Activated CD4-positive, alpha-beta T cell treated with anti-CD3 and anti-CD28 coated beads, Interleukin-2, amount 50 U/mL, for 1 hour (primary cell): ENCODE data around the gene NPY1R.

ENCODE experiments used
- DNase-seq: peaks from one replicate; pipeline ENCODE4 v3.0.0-alpha.2; 2020

Gene NPY1R

DNA sequence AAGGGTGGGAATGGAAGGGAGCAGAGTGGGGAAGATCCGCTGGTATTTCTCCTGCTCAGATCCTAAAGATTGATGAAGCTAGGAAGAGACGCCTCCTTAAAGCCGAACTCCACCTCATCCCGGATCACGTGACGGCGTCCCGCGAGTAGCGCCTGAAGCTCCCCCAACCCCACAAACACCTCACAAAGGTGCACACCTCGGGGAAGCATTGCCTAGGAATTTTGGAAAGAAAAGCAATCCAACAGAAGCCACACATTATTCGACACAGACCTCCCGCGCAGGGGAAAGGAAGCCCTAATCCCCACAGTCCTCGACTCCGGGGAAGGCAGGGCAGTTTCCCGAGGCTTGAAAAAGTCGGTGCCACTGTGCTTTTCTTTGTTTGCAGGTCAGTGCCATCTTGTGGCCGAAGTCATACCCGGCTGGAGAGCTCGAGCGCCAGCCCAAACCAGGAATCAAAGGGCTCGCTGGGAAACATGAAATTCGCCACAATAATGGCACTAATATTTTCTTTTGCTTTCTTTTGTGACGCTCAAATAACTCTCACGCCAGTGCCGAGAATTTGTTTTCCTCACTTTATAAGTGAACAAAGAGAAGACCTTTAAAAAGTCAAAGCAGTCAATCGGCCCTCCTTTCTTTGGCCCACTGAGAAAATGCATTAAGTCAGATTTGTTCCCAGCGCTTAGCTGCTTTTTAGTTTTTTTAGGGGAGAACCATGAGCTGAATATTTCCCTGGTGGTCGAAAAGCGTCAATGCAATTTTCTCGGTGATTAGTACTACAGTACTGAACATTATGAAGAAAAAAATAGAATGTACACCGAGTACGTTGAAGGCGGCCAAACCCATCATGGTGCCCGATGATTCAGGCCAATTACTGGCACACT, at the start of gene NPY1R:
Gene NPY1R, minus strand, starts transcription at position 71 of the 881 bp plus-strand sequence. CDS start 6,042 bp downstream, outside the sequence.
- peak; percentile 3 for DNase-seq

DNA sequence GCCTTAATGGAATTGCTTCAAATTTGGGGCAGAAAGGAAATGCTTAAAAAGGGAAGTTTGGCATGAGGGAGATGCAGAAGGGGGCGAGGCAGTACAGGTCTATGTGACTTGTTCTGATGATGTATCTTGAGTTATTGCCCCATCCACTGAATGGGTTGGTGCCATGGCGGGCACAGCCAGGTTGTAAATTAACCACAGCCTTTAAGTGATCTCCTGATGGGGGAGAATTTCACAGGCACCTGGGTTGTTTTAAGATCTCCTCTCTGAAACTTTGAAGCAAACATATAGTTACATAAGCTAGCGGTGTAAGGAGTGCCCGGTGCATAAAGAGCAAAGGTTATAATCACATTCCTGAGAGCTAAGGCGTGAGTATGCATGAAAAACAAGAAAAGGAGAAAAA, 48.3 kb upstream of the NPY1R start:
- DNase-seq: no peak

DNA sequence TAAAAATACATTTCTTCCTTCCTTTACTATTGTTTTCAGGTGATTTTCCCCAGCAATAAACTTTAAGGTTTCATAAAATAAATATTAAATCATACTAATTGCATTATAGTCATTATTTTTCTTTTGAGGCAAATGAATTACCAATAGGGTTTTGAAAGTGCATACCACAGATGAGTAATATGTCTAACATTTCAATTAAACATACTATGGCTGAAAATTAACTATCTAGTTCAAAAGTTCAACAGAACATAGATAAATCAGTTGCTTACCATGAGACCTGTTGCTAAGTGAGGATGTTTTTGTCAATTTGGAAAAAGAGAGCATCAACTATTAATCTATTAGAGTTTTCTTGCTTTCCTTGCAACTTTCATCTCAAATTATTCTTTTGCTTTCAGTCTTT, 46.3 kb upstream of the NPY1R start:
- no peak for DNase-seq

DNA sequence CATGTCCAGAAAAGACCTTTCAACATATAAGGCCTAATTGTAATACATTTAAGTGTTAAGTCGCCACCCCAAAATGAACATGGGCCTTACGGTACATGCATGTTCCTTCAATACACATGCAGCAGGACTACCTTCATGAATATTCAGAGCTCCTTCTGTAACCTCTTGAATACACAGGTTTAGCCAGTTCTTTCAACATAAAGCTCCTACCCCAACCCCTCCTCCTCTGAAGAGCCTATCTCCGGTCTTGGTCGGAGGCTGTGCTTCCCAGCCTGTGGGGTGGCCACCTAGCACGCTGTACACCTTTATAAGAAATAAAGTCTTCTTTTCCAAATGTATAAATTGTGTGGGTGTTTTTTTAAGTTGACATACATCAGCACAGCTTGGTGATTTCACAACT, 39.6 kb upstream of the NPY1R start:
- no peak for DNase-seq

DNA sequence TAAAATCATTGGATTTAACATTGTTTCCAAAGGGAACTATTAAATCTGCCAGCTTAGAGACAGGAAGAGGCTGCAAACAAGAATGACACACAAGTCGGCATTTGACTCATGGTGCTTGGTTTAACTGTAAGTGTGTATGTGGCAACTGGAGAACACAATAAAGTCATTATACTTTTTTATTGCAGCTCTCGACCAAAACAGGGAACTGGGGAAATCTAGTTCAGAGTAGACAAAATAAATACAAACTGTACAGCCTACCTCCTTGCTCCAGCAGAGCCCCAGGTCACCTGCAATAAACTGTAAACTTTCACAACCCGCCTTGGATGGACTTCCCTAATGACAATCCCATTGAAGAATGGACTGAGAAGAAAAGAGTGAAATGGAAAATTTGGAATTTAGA, 35.3 kb upstream of the NPY1R start:
- DNase-seq: no peak

DNA sequence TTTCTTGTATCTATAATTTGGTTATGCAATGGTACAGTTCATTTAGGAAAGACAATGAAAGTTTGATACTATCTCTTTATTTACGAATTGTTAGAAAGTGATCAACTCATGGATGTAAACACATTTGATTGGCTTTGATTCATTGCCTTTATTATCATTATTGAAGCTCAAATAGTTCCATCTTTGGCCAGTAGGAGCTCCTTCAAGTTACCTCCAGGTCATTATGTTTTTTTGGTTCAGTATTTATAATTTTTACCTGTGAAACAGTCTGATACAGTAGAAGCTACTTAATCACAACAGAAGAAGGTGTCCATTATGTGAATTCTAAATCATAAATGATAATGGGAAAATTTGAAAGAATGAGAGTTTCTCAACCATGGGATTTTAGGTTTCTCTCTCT, 23.7 kb upstream of the NPY1R start:
- no peak for DNase-seq

DNA sequence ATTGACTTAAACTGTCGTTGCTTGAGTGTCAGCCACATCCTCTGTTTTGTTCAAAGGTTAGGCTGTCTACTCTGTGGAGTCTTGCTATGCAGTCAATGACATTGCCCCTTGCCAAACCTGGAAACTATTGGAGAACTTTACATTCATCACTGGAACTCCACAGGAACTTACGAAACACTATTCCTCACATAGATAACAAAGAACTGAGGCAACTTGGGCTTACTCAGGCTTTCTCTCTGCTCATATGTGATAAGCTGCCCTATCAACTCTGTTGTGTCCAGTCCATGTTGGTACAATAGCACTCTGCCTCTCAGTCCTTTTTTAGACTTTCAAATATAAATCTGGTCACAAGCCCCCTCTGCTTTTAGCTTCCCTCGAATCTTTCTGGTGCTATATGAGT, 20.7 kb upstream of the NPY1R start:
- no peak for DNase-seq

DNA sequence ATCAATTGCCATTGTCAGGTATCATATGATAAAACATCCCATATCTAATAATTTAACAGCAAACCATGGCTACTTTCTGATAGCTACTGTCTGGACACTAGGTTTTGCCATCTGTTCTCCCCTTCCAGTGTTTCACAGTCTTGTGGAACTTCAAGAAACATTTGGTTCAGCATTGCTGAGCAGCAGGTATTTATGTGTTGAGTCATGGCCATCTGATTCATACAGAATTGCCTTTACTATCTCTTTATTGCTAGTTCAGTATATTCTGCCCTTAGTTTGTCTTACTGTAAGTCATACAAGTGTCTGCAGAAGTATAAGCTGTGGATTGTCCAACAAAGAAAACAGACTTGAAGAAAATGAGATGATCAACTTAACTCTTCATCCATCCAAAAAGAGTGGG, 18.3 kb upstream of the NPY1R start:
- DNase-seq: no peak

DNA sequence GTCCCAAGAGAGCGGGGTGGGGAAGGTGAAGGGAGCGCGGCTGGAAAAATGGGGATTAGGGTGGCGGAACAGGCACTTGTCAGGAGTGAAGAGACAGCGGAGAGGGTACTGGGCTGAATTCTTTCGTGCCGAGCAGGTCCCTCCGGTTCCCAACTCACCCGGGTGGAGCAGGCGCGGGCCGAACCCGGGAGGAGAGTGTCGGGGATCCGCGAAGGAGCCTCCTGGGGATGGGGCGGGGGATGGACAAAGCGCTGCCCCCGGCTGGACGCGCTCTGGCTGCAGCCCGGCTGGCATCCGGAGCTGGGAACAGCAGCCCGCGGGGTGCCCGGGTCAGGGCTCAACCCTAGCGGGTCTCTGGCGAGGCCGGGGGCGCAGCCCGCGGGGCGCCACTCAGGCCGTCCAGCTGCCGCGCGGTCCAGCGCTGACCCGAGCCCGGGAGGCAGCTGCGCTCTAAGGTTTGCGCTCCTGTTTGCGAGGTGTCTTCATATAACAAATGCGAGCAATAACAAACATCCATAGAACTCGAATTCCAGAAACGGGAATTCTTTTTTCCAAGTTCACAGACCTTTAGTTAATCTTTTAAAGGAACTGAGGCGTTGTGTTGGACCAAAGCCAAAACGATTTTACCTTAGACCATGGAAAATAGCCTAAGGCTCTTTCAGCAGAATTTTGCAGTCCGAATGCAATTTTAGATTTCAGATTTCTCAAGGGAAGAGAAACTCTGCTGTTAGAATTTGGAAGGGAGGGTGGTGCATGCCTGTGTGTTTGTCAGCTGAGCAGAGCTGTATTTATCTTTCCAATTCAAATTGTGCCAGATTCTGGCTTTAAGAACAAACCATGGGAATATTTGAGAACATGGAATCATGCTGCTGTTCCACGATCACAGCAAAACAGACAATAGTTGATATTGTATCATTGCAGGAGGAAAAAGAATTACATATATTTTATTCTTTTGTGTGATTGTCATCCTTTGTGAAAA, 12.0 kb upstream of the NPY1R start:
- no peak for DNase-seq

DNA sequence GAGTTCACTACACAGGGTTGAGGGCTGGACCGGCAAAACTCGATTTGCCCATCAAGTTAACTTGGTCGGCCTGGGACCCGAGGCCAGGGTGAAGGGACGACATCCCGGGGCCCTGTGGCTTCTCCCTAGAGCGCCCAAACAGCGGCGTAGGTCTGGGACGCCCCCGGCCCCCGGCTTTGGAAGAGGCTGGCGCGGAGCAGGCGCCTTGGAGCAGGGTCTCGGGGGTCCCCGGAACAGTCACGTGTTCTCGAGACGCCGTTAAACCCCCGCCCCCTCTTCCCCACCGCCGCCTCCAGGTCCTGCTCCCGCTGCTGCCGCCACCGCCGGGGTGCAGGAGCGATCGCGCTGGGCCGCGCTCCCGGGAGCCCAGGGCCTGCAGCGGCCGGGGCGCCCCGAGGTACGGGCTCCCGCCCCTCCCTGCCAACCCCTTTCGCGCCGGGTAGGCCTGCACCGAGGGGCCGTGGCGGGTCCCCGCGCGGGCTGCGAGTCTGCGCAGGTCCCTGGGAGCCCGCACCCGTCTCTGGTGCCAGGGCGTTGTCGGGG, 11.3 kb upstream of the NPY1R start, which contains the start of gene NPY5R:
Gene NPY5R, plus strand, starts transcription at position 289 of the 543 bp plus-strand sequence. CDS start 6,382 bp downstream, outside the sequence.
- DNase-seq: no peak

DNA sequence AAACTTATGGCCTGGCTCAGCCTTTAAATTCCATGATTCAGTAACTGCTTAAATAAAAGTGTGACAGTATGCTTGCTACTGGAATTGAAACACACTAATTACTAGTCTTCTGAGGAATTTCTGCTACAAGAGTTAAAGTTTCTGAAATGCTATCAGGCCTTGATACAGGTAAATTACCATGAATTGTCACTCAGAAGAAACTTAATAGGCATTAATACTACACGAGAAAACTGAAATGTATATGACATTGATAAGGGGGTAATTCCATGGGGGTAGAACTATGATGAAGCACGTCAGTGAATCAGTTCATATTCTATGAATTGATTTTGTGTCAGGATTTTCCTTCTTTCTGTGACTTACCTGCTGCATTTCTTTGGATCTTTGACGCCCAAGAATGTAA, 3.0 kb upstream of the NPY1R start:
- no peak for DNase-seq

DNA sequence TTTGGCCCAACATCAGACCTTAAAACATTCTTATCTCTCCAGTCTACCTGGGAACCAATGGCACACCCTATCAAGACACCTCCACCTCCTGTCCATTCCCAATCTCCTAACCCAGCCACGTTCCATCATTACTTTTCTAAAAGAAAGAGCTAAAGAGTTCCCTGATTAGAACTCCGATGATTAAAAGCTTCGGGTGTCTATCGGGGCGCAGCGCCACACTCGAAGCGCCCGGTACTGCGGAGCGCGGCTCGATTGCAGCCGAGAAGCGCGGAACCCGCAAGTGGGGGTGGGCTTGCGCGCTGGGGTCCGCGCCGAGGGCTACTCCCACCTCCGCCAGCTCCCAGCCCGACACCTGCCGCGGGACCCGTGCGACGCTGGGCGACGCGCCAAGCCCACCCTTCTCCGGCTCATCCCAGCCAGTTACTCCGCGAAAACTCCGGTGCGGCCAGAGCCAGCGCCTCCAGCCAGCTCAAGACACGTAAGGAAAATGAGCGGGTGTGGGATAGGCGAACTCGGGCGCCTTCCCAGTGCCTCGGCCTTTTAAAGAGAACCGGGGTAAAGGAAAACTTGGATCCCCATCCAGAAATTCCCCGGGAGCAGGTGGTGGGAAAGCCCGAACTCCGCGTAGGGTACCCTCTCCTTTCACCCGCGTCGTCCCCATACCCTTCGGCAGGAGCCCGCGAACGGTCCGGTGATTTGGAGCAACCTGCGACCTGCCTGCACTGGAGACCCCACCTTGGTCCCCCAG, 593 bp downstream of the NPY1R start:
- no peak for DNase-seq

DNA sequence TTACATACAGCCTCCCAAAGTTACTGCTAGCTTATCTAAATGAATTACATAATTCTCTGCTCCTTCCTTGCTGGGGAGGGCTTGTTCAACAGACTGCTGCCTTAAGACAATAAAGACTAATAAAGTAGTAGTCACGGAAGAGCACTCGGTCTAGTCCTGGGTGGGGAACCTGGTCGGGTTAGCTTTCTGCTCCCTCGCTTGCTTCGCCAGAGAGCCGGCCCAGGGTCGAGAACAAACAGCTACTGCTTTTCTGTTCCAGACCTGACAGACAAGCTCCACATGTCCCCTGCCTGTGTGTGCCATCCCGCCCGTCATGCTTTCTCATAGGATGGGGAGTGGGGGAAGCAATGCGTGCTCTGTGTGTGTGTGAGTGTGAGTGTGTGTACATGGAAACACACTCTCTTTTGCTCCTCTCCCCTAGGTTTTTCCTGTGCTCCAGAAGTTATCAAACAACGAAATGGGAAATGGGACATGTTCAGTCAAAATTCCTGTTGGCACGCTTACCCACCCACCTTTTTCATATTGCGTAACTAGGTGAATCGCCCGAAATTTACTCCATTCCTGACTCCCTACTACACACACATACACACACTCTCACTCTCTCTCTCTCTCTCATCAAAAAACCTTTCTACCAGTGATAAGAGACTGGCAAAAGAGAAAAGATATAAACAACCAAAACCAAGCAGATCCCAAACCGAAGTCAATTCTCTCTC, 1.3 kb downstream of the NPY1R start:
- DNase-seq: no peak

DNA sequence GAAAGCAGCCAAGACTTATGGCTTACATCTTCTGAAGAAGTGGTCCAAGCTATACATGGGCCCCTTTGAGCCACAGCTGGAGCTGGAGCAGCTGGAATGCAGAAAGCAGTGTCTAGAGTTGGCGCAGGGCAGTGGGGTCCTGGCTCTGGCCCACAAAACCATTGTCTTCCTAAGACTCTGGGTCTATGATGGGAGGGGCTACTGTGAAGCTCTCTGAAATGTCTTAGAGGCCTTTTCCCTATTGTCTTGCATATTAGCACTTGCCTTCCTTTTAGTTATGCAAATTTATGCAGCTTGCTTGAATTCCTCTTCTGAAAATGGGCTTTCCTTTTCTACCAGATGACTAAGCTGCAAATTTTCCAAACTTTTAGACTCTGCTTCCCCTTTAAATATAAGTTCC, 15.3 kb downstream of the NPY1R start:
- DNase-seq: no peak

DNA sequence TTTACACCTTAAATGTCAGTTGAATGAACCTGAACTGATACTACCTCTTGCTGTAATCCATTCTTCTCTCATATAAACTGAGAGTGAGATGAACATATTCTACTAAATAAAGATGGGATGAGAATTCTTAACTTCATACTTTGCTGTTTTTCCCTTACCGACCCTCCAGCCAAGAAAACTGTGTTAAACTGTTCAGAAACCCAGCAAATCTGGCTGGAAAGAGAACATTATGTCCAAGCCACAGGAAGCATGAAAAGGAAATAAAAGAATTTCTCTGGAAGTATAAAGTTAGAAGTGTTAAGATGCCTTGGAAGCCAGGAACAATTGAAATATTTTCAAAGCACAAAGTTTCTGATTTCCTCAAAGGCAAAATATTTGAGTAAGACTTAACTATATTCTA, 22.9 kb downstream of the NPY1R start:
- DNase-seq: no peak

DNA sequence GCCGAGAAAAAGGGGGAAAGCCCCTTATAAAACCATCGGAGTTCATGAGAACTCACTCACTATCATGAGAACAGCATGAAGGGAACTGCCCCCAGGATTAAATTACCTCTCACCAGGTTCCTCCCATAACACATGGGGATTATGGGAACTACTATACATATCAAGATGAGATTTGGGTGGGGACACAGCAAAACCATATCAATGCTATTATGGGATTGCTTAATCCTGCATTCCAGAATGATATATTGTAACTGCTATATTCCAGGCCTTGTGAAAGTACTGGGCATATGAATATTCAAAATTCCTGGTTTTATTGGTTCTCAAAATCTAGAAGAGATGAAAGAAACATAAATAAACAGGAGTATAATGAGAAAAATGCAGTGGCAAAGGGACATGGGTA, 29.3 kb downstream of the NPY1R start:
- DNase-seq: no peak

DNA sequence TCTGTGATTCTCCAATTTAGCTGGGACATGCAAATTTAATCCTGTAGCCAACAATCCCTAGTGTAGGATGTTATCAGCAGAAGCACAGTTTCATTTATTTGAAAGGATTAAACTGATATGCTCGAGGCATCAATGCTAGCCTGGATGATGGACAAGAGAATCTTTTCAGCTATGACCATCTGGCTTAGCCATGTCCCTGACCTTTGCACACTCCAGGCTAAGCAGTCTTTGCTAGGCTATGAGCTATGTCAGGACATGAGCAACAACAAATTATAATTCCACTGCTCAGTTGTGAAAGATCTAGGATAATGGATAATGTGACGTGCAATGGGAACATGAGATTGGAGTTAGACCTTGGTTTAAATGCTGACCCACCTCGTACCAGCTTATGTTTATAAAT, 32.0 kb downstream of the NPY1R start:
- DNase-seq: no peak

DNA sequence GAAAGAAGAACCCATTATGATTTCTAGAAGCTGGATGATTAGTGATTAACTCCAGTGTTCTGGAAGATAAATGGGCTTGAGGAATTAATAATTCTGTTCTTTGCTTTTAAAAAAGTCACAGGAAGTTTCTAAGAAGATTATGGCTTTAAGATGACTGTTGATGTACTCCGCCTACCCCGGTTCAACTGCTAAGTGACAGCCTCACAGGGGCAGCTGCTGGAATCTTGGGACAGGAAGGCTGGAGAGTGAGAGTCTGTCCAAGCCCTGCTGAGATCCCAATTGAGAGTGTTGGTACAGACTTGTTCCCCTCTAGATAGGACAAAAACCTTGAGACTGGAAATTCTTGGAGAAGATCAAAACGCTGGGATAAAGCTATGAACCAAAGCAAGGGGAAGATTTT, 37.3 kb downstream of the NPY1R start:
- DNase-seq: no peak

DNA sequence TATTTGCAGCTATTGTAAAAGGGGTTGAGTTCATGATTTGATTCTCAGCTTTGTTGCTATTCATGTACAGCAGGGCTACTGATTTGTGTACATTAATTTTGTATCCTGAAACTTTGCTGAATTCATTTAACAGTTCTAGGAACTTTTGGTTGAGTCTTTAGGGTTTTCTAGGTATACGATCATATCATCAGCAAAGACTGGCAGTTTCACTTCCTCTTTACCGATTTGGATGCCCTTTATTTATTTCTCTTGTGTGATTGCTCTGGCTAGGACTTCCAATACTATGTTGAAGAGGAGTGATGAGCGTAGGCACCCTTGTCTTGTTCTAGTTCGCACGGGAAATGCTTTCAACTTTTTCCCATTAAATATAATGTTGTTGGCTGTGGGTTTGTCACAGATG, 48.1 kb downstream of the NPY1R start:
- DNase-seq: no peak

DNA sequence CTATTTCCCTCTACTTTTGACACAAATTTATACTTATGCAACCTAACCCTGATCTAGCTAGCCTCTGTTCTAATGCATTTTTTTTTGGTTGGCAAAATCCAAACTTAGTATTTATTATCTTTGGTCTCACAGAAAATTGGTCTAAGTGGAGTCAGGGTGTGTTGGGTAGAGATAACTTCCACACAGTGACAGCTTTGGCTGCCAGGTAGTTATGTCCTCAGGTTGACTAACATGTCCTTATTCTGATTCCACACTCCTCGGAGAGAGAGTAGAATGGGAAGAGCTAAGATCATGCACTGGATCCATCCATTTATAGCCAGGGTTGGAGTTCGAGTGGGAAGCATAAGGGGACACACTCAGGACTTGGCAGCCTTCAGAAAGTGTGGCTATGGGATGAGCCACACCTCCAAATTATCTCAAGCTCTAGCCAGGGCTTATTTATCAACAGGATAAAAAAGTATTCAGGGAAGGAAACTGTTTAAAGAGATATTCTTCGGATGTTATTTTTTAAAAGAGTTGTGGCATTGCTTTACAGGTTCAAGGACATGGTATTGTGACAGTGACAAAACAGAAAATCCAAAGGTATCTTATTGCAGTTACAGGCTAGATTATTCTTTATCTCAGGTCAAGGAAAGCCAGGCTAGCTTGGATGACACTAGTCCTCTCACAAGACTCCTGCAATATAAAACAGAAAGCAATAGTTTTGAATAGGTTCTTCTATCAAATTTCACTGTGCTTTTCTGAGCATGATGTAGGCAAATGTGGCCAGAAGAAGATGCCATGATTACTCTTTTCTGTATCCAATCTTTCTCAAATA, 51.5 kb downstream of the NPY1R start:
- no peak for DNase-seq

DNA sequence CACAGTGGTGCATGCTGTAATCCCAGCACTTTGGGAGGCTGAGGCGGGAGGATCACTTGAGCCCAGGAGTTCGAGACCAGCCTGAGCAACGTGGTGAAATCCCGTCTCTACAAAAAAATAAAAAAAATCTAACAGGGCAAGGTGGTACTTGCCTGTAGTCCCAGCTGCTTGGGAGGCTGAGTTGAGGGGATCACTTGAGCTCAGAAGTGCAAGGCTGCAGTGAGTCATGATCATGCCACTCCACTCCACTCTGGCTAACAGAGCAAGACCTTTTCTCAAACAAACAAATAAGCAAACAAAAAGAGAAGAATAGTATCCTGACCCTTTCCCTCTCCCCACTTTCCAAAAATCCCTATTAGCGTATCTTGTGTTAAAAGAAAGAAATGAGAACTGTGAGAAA, 52.7 kb downstream of the NPY1R start:
- DNase-seq: no peak
